Kidney (tissue), 14 donors: Measurements from ENCODE around the gene ASCC3. TPM values are rescaled to one million over a fixed set of nuclear protein-coding genes. Genes with fewer than 3 reads are reported as not detected.

Experiments used
- DNase-seq, 5 donors: peaks; one replicate each; pipeline ENCODE4 v3.0.0-alpha.2; 2013 to 2020
- FAIRE-seq: peaks from 2 replicates; lab custom pipeline; 2012; peaks lifted over from hg19 to GRCh38; lab: Jason Lieb, UNC
- H3K27ac ChIP-seq, 2 donors: one replicate each; pipeline ENCODE4 v1.7.0; 2013; ENCODE audit warnings: low read depth in 2 of 2, low read length in 2 of 2, inconsistent platforms in 1 of 2
- H3K27me3 ChIP-seq: one replicate; pipeline ENCODE4 v1.7.1; 2013; ENCODE audit warnings: low read length, inconsistent platforms; ENCODE audit not compliant: control insufficient read depth, insufficient read depth
- H3K36me3 ChIP-seq, 3 donors: one replicate each; pipeline versions ENCODE4 v1.7.0 to v1.7.1; 2013; ENCODE audit warnings: low read length in 3 of 3, control low read depth in 1 of 3, inconsistent platforms in 1 of 3; ENCODE audit not compliant: insufficient read depth in 3 of 3, control insufficient read depth in 2 of 3
- H3K4me1 ChIP-seq, 3 donors: one replicate each; pipeline versions ENCODE4 v1.7.0 to v1.7.1; 2013; ENCODE audit warnings: low read length in 3 of 3, inconsistent platforms in 1 of 3, low read depth in 1 of 3; ENCODE audit not compliant: control insufficient read depth in 2 of 3, insufficient read depth in 2 of 3
- H3K4me3 ChIP-seq, 3 donors: one replicate each; pipeline versions ENCODE4 v1.7.0 to v1.8.1; 2013; ENCODE audit warnings: low read length in 3 of 3, control low read depth in 1 of 3, inconsistent platforms in 1 of 3
- H3K9ac ChIP-seq, 3 donors: one replicate each; pipeline versions ENCODE4 v1.7.0 to v1.7.1; 2013; ENCODE audit warnings: low read length in 3 of 3, control low read depth in 1 of 3, inconsistent platforms in 1 of 3
- H3K9me3 ChIP-seq, 3 donors: one replicate each; pipeline versions ENCODE4 v1.7.0 to v1.7.1; 2013; ENCODE audit warnings: low read length in 3 of 3, control low read depth in 1 of 3, inconsistent platforms in 1 of 3; ENCODE audit not compliant: control insufficient read depth in 2 of 3, insufficient read depth in 1 of 3
- CTCF ChIP-seq: IDR thresholded peaks from 3 replicates; pipeline ENCODE4 v1.5.1; 2012; ENCODE audit warnings: mild to moderate bottlenecking, moderate library complexity, borderline replicate concordance; ENCODE audit not compliant: insufficient read depth; ENCODE audit errors: extremely low read depth
- intact Hi-C: fragments of 100-400 bp; cut with DNase I; formaldehyde crosslinking; loops from one replicate; pipeline ENCODE4 v1.11.1; 2022
- polyA plus RNA-seq: library from polyadenylated mRNA; stranded (reverse); fragments of 350-450 nt; fragmentation: Illumina TruSeq; extraction: RNeasy Lipid Tissue Mini Kit (QIAGEN cat#74804); gene quantifications from one replicate; pipeline ENCODE4 v1.2.3, GENCODE V29; 2014; ENCODE audit warnings: low read depth, low replicate concordance; ENCODE audit not compliant: insufficient read depth
- total RNA-seq: library from RNA; stranded (reverse); fragmentation: NEBNext Ultra II Directional; extraction: Animal tissue kit (Norgen Biotek cat#: 25700); gene quantifications from one replicate; pipeline ENCODE4 v1.2.1, GENCODE V29; 2021
- donor health status: control.
- donor health status: control.
- donor health status: control.
- donor health status: control.
- donor health status: control.
- donor health status: DM: yes; HTN: yes; CAD: no.
- donor health status: Normal renal cell carcinoma (clear cell type).

The ASCC3 gene
- total and polyA plus RNA-seq, 2 donors from 2014 or later = 7.7 to 31.7 TPM

GRCh38 chr6:100899202-100899601 lies 18.1 kb upstream of the ASCC3 start:
- Histone ChIP-seq H3K27me3 (no peaks in the 10 kb centered on the region), H3K9me3 (peaks cover 0 to 3% (median 0%) of the 10 kb centered on the region in 3 donors), H3K4me3 (no peak overlapping the region), H3K36me3 (no peaks in the 10 kb centered on the region), H3K4me1 (no peaks in the 10 kb centered on the region), H3K9ac (no peak overlapping the region), H3K27ac (no peak overlapping the region)
- no peak for FAIRE-seq
- TF ChIP-seq CTCF = no peak
- intact Hi-C loops = no loop called here
- no peak for DNase-seq

GRCh38 chr6:100897671-100898070 lies 16.5 kb upstream of the ASCC3 start:
- Histone ChIP-seq H3K4me1 (no peaks in the 10 kb centered on the region), H3K9ac (no peak overlapping the region), H3K4me3 (no peak overlapping the region), H3K9me3 (peaks cover 0 to 3% (median 0%) of the 10 kb centered on the region in 3 donors), H3K36me3 (no peaks in the 10 kb centered on the region), H3K27me3 (no peaks in the 10 kb centered on the region), H3K27ac (no peak overlapping the region)
- intact Hi-C loops = no loop called here
- FAIRE-seq (no peak), DNase-seq (no peak)
- TF ChIP-seq CTCF = no peak

- DNase-seq (no peak), FAIRE-seq (no peak)
- intact Hi-C loops = no loop called here
- no peak overlapping the region for H3K4me3 ChIP-seq
- no peak overlapping the region for H3K9ac ChIP-seq
- no peaks in the 10 kb centered on the region for H3K36me3 ChIP-seq
- no peaks in the 10 kb centered on the region for H3K27me3 ChIP-seq
- H3K9me3 ChIP-seq = peaks cover 0 to 3% (median 0%) of the 10 kb centered on the region in 3 donors
- no peaks in the 10 kb centered on the region for H3K4me1 ChIP-seq
- no peak overlapping the region for H3K27ac ChIP-seq
- no peak for TF ChIP-seq CTCF
Observed at GRCh38 chr6:100893743-100894142, 12.6 kb upstream of the ASCC3 start.

GRCh38 chr6:100892693-100893092 lies 11.6 kb upstream of the ASCC3 start:
- no peak overlapping the region for H3K4me3 ChIP-seq
- H3K27me3 ChIP-seq = no peaks in the 10 kb centered on the region
- H3K9ac ChIP-seq = no peak overlapping the region
- DNase-seq (no peak), FAIRE-seq (no peak)
- no peaks in the 10 kb centered on the region for H3K4me1 ChIP-seq
- intact Hi-C loops = no loop called here
- no peak for TF ChIP-seq CTCF
- H3K36me3 ChIP-seq = no peaks in the 10 kb centered on the region
- no peak overlapping the region for H3K27ac ChIP-seq
- H3K9me3 ChIP-seq = no peaks in the 10 kb centered on the region
